ENCODE data around the gene RASL12.

Gene RASL12

GRCh38 chr15:65037309-65037708 lies 30.5 kb downstream of the RASL12 start:
- H3K4me3 ChIP-seq (ENCODE audit: low read depth, low read length): no peak overlapping the region
- no peak for DNase-seq (ENCODE audit: low read depth)
- no peak for TF ChIP-seq CTCF (conservative IDR thresholded peaks at IDR 0.05; ENCODE audit: low read depth, low read length)

- no peak for TF ChIP-seq CTCF (conservative IDR thresholded peaks at IDR 0.05; ENCODE audit: low read depth, low read length)
- no peak for DNase-seq (ENCODE audit: low read depth)
- H3K4me3 ChIP-seq (ENCODE audit: low read depth, low read length): no peak overlapping the region
Measured at GRCh38 chr15:65034719-65035118, 33.1 kb downstream of the RASL12 start.

GRCh38 chr15:65033659-65034269 lies 34.0 kb downstream of the RASL12 start:
- H3K4me3 ChIP-seq (ENCODE audit: low read depth, low read length): no peak overlapping the region
- peak; percentile 76 for TF ChIP-seq CTCF (conservative IDR thresholded peaks at IDR 0.05; ENCODE audit: low read depth, low read length)
- peak; percentile 74 for DNase-seq (ENCODE audit: low read depth)

GRCh38 chr15:65032801-65033537 lies 34.8 kb downstream of the RASL12 start:
- no peak overlapping the region for H3K4me3 ChIP-seq (ENCODE audit: low read depth, low read length)
- TF ChIP-seq CTCF (conservative IDR thresholded peaks at IDR 0.05; ENCODE audit: low read depth, low read length): peak; percentile 77
- peak; percentile 69 for DNase-seq (ENCODE audit: low read depth)

- peak overlapping the region; percentile 86 for H3K4me3 ChIP-seq (ENCODE audit: low read depth, low read length)
- TF ChIP-seq CTCF (conservative IDR thresholded peaks at IDR 0.05; ENCODE audit: low read depth, low read length): no peak
- DNase-seq (ENCODE audit: low read depth): no peak
Measured at GRCh38 chr15:65029736-65030208, 38.0 kb downstream of the RASL12 start.

- peak; percentile 2 for TF ChIP-seq CTCF (conservative IDR thresholded peaks at IDR 0.05; ENCODE audit: low read depth, low read length)
- H3K4me3 ChIP-seq (ENCODE audit: low read depth, low read length): peak within 1 kb of the TSS; percentile 86
- peak; percentile 82 for DNase-seq (ENCODE audit: low read depth)
Measured at GRCh38 chr15:65028921-65029735, 38.7 kb downstream of the RASL12 start, which contains the start of gene MTFMT. MTFMT (minus strand) TSS chr15:65029639; CDS start chr15:65029613, 26 bp downstream.
